ENCODE results near the gene NFIC. TPM values are rescaled to one million over a fixed set of nuclear protein-coding genes. Genes with fewer than 3 reads are reported as not detected.

NFIC gene
- total RNA-seq, 1 donor from 2014 or later = 1.1 TPM

DNA sequence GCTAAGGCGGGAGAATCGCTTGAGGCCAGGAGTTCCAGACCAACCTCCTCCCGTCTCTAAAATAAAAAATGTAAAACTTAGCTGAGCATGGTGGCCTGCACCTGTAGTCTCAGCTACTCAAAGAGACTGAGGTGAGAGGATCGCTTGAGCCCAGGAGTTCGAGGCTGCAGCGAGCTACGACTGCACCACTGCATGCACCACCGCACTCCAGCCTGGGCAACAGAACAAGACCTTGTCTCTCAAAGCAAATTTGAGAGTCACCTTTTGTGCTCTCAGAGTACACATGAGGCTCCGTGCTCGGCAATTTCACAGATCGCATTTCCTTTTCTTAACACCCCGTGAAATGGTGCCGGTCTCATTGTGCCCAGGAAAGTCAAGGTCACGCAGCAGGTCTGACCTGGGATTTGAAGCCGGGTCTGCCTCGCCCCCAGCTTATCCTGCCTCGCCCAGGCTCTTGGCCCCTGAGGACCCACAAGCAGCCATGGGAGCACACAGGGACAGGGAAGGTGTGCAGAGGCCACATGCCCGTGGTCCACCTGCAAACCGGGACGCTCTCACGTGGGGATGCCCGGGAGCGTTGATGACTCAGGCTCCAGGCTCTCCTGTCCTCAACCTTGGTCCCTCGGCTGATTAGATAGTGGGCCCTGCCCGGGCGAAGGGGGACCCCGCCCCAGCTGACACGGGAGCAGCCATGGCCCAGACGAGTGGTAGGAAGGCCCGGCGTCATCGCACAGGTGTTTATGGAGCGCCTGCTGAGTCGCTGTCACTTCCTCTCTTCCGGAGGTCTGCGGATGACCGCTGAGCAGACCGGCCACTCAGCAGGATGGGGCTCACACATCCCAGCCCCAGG is 115.1 kb downstream of the NFIC start:
- no peaks in the 10 kb centered on the region for H3K9me3 ChIP-seq (ENCODE audit: low read depth)
- DNase-seq (ENCODE audit: low spot score) = no peak
- H3F3A ChIP-seq (ENCODE audit: low read depth) = peaks cover 7% of the 10 kb centered on the region
- Mint-ChIP-seq H3K4me3 (no peak overlapping the region), H3K4me1 (peaks cover 14% of the 10 kb centered on the region), H3K27me3 (ENCODE audit: insufficient read depth, low read depth) (peaks cover 19% of the 10 kb centered on the region), H3K36me3 (no peaks in the 10 kb centered on the region), H3K9me3 (no peaks in the 10 kb centered on the region), H3K27ac (no peak overlapping the region)
- H3K9ac ChIP-seq = no peak overlapping the region
- no peaks in the 10 kb centered on the region for H3K36me3 ChIP-seq
- no peak overlapping the region for H3K4me3 ChIP-seq
- no peaks in the 10 kb centered on the region for H3K79me2 ChIP-seq (ENCODE audit: low read depth)
- no peak overlapping the region for H3K27ac ChIP-seq
- H3K27me3 ChIP-seq = peaks cover 17% of the 10 kb centered on the region
- no peak overlapping the region for H2AFZ ChIP-seq (replicated peaks)
- no peak overlapping the region for H3K4me2 ChIP-seq
- no peaks in the 10 kb centered on the region for H3K4me1 ChIP-seq
- TF ChIP-seq EZH2 (IDR thresholded peaks at IDR 0.05) = no peak
- no peak for TF ChIP-seq EZH2phosphoT487 (IDR thresholded peaks at IDR 0.05)
- TF ChIP-seq, protein P1, sequence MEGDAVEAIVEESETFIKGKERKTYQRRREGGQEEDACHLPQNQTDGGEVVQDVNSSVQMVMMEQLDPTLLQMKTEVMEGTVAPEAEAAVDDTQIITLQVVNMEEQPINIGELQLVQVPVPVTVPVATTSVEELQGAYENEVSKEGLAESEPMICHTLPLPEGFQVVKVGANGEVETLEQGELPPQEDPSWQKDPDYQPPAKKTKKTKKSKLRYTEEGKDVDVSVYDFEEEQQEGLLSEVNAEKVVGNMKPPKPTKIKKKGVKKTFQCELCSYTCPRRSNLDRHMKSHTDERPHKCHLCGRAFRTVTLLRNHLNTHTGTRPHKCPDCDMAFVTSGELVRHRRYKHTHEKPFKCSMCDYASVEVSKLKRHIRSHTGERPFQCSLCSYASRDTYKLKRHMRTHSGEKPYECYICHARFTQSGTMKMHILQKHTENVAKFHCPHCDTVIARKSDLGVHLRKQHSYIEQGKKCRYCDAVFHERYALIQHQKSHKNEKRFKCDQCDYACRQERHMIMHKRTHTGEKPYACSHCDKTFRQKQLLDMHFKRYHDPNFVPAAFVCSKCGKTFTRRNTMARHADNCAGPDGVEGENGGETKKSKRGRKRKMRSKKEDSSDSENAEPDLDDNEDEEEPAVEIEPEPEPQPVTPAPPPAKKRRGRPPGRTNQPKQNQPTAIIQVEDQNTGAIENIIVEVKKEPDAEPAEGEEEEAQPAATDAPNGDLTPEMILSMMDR (IDR thresholded peaks at IDR 0.05) = no peak
- no peaks in the 10 kb centered on the region for H4K20me1 ChIP-seq (ENCODE audit: low read depth)

DNA sequence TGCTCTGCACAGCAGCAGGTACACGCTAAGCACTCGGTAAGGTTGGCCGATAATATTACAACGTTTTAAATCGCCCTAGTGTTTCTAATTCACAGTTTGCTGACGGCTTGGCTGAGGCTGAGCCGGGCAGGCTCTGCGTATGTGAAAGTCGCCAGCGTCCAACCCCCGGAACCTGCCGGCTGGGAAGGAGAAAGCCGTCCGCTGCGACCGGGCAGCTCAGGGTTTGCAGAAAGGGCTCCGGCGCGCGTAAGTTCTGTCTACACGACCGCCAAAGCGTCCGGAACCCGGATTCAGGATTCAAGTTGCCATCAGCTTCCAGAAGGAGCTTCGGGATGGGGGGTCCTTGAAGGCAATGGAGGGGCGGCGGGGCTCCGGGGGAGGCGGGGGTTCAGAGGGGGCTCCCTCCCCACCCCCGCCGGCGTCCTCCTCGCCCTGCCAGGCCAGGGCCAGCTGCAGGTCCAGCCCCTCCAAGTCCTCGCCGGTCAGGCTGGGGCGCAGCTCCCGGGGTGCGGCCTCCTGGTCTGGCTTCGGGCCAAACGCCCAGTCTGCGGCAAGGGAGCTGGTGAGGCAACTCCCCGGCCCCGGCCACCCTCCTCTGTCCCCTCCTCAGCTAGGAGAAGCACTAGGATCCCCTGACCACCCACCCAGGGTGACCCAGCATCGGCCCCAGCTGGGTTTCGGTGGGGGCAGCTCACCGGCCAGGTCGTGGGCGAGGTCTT is 116.3 kb downstream of the NFIC start:
- no peak overlapping the region for H3K4me3 ChIP-seq
- no peaks in the 10 kb centered on the region for H4K20me1 ChIP-seq (ENCODE audit: low read depth)
- Mint-ChIP-seq H3K4me3 (no peak overlapping the region), H3K27me3 (ENCODE audit: insufficient read depth, low read depth) (peaks cover 16% of the 10 kb centered on the region), H3K9me3 (no peaks in the 10 kb centered on the region), H3K4me1 (peaks cover 14% of the 10 kb centered on the region), H3K36me3 (no peaks in the 10 kb centered on the region), H3K27ac (no peak overlapping the region)
- no peaks in the 10 kb centered on the region for H3K4me1 ChIP-seq
- no peak overlapping the region for H3K4me2 ChIP-seq
- no peak overlapping the region for H3K27ac ChIP-seq
- H3K9me3 ChIP-seq (ENCODE audit: low read depth) = no peaks in the 10 kb centered on the region
- H3K79me2 ChIP-seq (ENCODE audit: low read depth) = no peaks in the 10 kb centered on the region
- no peak overlapping the region for H3K9ac ChIP-seq
- peaks cover 17% of the 10 kb centered on the region for H3K27me3 ChIP-seq
- no peak for DNase-seq (ENCODE audit: low spot score)
- H3F3A ChIP-seq (ENCODE audit: low read depth) = peaks cover 7% of the 10 kb centered on the region
- H2AFZ ChIP-seq (replicated peaks) = no peak overlapping the region
- TF ChIP-seq, protein P1 (IDR thresholded peaks at IDR 0.05) = no peak
- TF ChIP-seq EZH2 (IDR thresholded peaks at IDR 0.05) (no peak), EZH2phosphoT487 (IDR thresholded peaks at IDR 0.05) (no peak)
- H3K36me3 ChIP-seq = no peaks in the 10 kb centered on the region

- H3K9me3 ChIP-seq (ENCODE audit: low read depth) = no peaks in the 10 kb centered on the region
- H3K27ac ChIP-seq = no peak within 1 kb of the TSS
- Mint-ChIP-seq H3K36me3 (no peaks in the 10 kb centered on the region), H3K4me1 (peaks cover 14% of the 10 kb centered on the region), H3K4me3 (no peak within 1 kb of the TSS), H3K27ac (no peak within 1 kb of the TSS), H3K9me3 (no peaks in the 10 kb centered on the region), H3K27me3 (ENCODE audit: insufficient read depth, low read depth) (peaks cover 13% of the 10 kb centered on the region)
- TF ChIP-seq, protein P1 (IDR thresholded peaks at IDR 0.05) = no peak
- no peak for TF ChIP-seq EZH2phosphoT487 (IDR thresholded peaks at IDR 0.05)
- no peak for TF ChIP-seq EZH2 (IDR thresholded peaks at IDR 0.05)
- no peak for DNase-seq (ENCODE audit: low spot score)
- no peaks in the 10 kb centered on the region for H3K36me3 ChIP-seq
- no peak within 1 kb of the TSS for H2AFZ ChIP-seq (replicated peaks)
- no peak within 1 kb of the TSS for H3K4me3 ChIP-seq
- H3K4me2 ChIP-seq = no peak within 1 kb of the TSS
- H3F3A ChIP-seq (ENCODE audit: low read depth) = peaks cover 7% of the 10 kb centered on the region
- H3K4me1 ChIP-seq = no peaks in the 10 kb centered on the region
- H3K9ac ChIP-seq = no peak within 1 kb of the TSS
- H4K20me1 ChIP-seq (ENCODE audit: low read depth) = no peaks in the 10 kb centered on the region
- H3K79me2 ChIP-seq (ENCODE audit: low read depth) = no peaks in the 10 kb centered on the region
- peaks cover 12% of the 10 kb centered on the region for H3K27me3 ChIP-seq
These were observed 116.8 kb downstream of the NFIC start, which contains the start of gene SMIM44 for GRCh38 chr19:3483226-3483628. TSS of gene SMIM44 (minus strand) at chr19:3483441. CDS start at chr19:3483403, 38 bp downstream.

All from neural progenitor cell (in vitro differentiated cells).